Measurements from ENCODE around the gene CAND2.

The CAND2 gene

DNA sequence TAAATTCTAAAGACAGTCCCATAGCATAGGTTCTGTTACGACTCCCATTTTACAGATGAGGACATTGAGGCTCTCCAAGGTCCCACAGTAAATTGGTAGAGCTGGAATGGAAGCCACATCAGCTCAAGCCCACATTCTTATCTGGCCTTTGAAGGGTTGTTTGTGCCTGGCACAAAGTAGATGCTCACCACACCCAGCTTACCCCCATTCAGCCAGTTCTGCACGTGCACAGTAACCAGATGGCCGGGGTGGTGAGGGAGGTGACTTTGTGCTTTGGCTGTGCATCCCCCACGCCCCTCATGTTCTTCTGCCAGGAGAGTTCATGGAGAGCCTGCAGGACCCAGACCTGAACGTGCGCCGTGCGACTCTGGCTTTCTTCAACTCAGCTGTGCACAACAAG, 28.7 kb downstream of the CAND2 start:
- Mint-ChIP-seq H3K4me3 (no peak overlapping the region), H3K27ac (peak overlapping the region; percentile 13), H3K27me3 (no peaks in the 10 kb centered on the region), H3K36me3 (ENCODE audit: low read depth) (peaks cover 8% of the 10 kb centered on the region), H3K9me3 (no peaks in the 10 kb centered on the region), H3K4me1 (ENCODE audit: low read depth) (no peaks in the 10 kb centered on the region)
- no peak for DNase-seq

DNA sequence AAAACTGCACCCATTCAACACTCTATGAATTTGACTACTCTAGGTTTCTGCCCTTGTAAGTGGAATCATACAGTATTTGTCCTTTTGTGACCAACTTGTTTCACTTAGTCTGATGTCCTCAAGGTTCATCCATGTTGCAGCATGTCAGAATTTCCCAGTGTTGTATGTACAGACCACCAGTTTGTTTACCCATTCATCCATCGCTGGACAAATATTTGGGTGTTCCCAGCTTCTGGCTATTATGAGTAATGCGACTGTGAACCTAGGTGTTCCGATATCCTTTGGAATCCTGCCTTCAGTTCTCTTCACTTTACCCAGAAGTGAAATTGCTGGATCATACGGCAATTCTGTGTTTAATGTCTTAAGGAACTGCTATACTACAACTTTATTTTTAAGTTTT, 32.3 kb downstream of the CAND2 start:
- no peaks in the 10 kb centered on the region for H3K27me3 Mint-ChIP-seq
- no peak overlapping the region for H3K4me3 Mint-ChIP-seq
- no peaks in the 10 kb centered on the region for H3K4me1 Mint-ChIP-seq (ENCODE audit: low read depth)

DNA sequence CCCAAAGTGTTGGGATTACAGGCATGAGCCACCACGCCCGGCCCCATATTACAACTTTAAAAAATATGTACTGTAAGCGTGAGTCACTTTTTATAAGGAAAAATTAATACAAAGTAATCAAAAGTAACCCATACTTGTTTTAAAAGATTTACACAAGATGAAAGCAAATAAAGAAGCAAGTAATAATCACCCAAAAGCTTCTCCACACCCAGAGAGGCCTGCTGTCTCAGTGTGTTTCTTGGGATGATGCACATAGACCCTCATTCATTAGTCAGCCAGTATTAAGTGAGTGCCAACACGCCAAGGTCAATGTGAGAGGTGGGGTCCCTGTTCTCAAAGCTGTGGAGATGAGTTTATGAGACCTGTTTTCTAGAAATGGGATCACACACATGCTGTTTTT, 32.9 kb downstream of the CAND2 start:
- Mint-ChIP-seq H3K36me3 (ENCODE audit: low read depth) (peaks cover 50% of the 10 kb centered on the region), H3K9me3 (no peaks in the 10 kb centered on the region), H3K4me1 (ENCODE audit: low read depth) (no peaks in the 10 kb centered on the region), H3K27me3 (no peaks in the 10 kb centered on the region), H3K27ac (peak overlapping the region; percentile 75), H3K4me3 (no peak overlapping the region)
- no peak for DNase-seq

More for the DNA sequence above, 32.3 kb downstream of the CAND2 start:
- Mint-ChIP-seq H3K9me3 (no peaks in the 10 kb centered on the region), H3K36me3 (ENCODE audit: low read depth) (peaks cover 44% of the 10 kb centered on the region), H3K27ac (no peak overlapping the region)
- no peak for DNase-seq

DNA sequence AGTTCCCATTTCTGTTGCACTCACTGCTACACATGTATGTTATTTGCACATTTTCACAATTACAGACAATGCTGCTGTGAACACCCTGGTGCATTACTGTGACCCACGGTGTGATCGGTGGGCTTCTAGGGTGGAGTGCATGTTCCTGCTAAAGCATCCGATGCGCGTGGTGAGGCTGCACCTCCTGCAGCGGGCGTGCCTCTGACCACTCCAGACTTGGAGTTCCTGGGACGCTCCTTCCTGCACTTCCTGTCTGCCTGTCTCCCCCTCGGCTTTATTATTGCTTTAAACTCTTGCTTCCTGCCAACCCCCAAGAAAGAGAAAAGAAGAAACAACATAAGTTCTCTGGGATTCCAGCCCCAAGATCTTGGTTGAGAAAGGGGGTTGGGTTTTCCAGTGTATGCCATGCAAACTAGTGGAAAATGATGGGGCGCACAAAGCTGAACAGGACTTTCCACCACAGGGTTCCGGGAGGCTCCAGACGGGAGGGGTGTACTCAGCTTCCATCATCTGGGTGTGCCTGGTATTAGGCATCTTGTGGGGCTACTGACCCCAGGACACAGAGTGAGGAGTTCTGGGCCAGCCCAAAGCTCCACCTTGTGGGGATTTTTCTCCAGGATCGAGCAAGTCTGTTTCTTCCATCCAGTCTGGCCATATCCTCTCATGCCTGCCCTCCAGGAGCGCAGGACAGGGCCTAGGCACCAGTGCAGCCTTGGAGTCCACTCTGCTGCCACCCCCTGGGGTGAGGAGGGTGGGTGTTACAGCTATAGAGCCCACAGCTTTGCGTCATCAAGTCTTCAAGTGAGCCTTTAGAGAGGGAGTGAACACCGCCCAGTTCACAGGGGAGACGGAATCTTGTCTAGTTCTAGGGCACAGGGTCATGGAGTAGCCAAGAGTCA, 33.7 kb downstream of the CAND2 start:
- Mint-ChIP-seq H3K4me1 (ENCODE audit: low read depth) (peaks cover 2% of the 10 kb centered on the region), H3K36me3 (ENCODE audit: low read depth) (peaks cover 58% of the 10 kb centered on the region), H3K27ac (peak overlapping the region; percentile 73), H3K27me3 (no peaks in the 10 kb centered on the region), H3K9me3 (no peaks in the 10 kb centered on the region), H3K4me3 (no peak overlapping the region)
- no peak for DNase-seq

DNA sequence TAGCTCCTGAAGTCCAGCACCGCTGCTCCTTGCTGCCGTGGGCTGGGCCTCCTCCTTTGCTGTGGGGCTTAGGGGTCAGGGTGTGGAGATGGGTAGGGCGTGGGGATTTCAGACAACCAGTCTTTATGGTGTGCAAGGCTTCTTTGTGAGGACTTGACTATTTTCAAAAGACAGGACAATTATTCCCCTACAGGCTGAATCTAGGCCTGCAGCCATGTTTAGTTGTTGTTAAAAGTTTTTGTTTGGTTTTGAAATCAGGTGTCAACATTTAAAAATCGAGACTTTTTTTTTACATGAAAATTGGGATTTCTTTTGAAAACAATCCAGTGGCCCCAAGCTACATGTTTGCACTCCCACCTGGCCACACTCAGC, 34.3 kb downstream of the CAND2 start:
- Mint-ChIP-seq H3K9me3 (no peaks in the 10 kb centered on the region), H3K27me3 (no peaks in the 10 kb centered on the region), H3K36me3 (ENCODE audit: low read depth) (peaks cover 64% of the 10 kb centered on the region), H3K27ac (peak overlapping the region; percentile 73), H3K4me3 (no peak overlapping the region), H3K4me1 (ENCODE audit: low read depth) (peaks cover 6% of the 10 kb centered on the region)
- DNase-seq = no peak

DNA sequence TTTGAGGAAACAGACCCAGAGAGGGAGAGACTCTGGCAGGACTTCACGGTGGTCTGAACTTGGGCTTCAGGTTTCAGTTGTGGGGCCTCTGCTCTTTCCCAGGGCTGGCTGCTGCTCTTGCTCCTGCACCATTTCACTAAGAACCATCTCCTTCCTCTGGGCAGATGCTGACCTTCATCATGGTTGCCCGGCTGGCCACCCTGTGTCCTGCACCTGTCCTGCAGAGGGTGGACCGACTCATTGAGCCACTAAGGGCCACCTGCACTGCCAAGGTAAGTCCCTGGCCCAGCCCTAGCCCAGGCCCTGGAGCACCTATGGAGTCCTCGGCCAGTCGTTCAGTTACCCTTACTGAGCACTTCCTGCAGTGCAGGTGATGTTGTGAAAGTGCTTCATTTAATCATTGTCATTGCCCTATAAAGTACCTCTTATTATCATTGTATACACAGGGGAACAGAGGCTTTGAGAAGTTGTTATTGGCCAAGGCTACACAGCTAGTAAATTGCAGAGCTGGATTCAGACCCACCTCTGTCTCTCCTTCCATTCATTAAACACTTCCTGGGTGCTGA, 34.9 kb downstream of the CAND2 start:
- H3K4me1 Mint-ChIP-seq (ENCODE audit: low read depth) = peaks cover 12% of the 10 kb centered on the region
- no peak overlapping the region for H3K4me3 Mint-ChIP-seq
- no peaks in the 10 kb centered on the region for H3K9me3 Mint-ChIP-seq
- no peak for DNase-seq
- H3K27ac Mint-ChIP-seq = peak overlapping the region; percentile 100
- H3K36me3 Mint-ChIP-seq (ENCODE audit: low read depth) = peaks cover 70% of the 10 kb centered on the region
- H3K27me3 Mint-ChIP-seq = no peaks in the 10 kb centered on the region

DNA sequence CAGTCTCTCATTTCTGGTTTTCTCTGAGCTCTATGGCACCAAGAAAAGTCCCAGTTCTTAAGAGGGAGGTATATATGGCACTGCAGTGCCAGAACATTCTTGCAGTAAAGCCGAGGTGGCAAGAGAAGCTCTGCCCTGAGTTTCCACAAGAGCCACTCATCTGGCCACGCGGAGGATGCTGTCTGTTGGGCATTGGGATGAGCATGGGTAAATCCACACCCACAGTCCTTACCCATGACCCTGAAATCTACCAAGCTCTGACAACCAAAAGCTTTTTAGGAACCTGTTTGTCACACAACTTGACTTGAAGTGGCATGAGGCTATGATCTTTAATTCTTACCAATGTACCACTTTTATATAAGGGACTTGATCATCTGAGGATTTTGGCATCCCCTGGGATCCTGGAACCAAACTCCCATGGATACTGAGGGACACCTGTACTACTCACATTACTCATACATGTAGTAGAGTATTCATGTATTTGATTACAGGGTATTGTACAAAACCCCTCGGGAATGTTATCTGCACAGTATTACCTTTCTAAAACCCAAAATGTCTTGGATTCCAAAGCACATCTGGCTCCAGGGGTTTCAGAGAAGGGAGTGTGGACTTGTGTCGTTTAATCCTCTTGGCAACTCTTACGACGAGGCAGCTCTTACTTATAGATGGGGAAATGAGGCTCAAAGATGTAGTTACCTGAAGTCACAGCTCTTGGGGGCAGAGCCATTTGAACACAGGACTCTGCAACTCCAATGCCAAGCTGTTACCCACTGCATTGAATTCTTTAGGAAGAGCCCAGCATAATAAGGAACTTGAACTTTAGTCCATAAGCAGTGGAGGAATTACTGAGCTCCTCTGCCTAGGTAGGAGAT, 36.1 kb downstream of the CAND2 start:
- Mint-ChIP-seq H3K4me3 (no peak overlapping the region), H3K9me3 (no peaks in the 10 kb centered on the region), H3K4me1 (ENCODE audit: low read depth) (peaks cover 23% of the 10 kb centered on the region), H3K27me3 (no peaks in the 10 kb centered on the region), H3K36me3 (ENCODE audit: low read depth) (peaks cover 82% of the 10 kb centered on the region), H3K27ac (peak overlapping the region; percentile 100)
- peak; percentile 47 for DNase-seq

DNA sequence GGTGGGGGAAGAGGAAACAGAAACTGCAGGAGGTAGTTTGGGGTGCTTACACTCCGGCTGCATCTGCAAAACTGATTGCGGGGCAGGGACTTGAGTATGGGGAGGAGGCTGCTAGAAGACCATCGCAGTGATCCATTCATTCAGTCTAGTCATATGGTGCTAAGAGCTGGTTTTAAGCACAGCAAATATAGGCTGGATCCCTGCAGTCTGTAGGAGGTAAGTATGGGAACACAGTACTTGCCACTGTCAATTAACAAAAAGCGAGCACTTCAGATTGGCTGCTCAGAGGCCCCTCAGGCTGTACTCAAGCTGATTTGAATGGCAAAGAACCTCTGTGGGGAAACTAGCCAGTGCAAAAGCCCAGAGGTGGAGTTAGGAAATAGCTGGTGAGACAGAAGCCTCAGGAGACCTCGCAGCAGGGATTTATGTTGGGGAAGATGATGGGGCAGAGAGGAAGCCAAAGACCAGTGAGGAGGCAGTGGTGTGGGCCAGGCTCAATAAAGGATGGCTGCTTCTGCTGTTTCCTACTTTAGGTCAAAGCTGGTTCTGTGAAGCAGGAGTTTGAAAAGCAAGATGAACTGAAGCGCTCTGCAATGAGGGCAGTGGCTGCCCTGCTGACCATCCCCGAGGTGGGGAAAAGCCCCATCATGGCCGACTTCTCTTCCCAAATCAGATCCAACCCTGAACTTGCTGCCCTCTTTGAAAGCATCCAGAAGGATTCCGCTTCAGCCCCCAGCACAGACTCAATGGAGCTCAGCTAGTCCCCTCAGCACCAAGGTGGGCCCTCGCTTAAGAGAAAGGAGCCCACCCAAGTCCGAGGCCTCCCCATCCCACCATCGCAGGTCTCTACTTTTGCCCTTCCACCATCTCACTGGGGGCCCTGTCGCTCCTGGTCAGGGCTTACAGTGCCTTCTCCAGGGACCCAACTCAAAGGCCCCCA, 37.0 kb downstream of the CAND2 start:
- H3K4me3 Mint-ChIP-seq = no peak overlapping the region

DNA sequence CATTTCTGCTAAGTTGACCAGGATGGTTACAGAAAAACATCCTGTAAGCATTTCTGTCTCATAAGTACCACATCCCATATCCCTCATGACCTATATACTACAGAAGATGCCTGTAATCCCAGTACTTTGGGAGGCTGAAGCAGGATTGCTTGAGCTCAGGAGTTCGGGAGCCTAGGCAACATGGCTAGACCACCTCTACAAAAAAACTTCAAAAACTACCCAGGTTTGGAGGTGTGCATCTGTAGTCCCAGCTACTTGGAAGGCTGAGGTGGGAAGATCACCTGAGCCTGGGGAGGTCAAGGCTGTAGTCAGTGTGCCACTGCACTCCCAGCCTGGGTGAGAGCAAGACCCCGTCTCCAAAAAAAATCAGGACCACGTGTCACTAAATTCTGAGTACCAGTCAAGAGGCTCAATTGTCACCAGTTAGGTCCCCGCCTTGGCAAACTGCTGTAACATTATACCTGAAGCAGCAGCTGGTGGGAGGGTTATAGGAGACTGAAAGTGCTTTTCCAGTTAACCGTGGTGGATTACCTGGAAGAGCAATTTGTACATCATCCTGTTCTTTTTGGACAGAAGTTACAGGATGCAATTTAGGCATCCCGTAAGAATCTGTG, 38.7 kb downstream of the CAND2 start:
- peaks cover 100% of the 10 kb centered on the region for H3K36me3 Mint-ChIP-seq (ENCODE audit: low read depth)
- no peaks in the 10 kb centered on the region for H3K27me3 Mint-ChIP-seq
- H3K4me3 Mint-ChIP-seq = peak overlapping the region; percentile 38
- no peak for DNase-seq
- H3K27ac Mint-ChIP-seq = peak overlapping the region; percentile 100
- H3K4me1 Mint-ChIP-seq (ENCODE audit: low read depth) = peaks cover 47% of the 10 kb centered on the region
- no peaks in the 10 kb centered on the region for H3K9me3 Mint-ChIP-seq

More for the DNA sequence above, 37.0 kb downstream of the CAND2 start:
- peak; percentile 41 for DNase-seq
- Mint-ChIP-seq H3K27ac (peak overlapping the region; percentile 100), H3K27me3 (no peaks in the 10 kb centered on the region), H3K9me3 (no peaks in the 10 kb centered on the region), H3K4me1 (ENCODE audit: low read depth) (peaks cover 32% of the 10 kb centered on the region), H3K36me3 (ENCODE audit: low read depth) (peaks cover 91% of the 10 kb centered on the region)

DNA sequence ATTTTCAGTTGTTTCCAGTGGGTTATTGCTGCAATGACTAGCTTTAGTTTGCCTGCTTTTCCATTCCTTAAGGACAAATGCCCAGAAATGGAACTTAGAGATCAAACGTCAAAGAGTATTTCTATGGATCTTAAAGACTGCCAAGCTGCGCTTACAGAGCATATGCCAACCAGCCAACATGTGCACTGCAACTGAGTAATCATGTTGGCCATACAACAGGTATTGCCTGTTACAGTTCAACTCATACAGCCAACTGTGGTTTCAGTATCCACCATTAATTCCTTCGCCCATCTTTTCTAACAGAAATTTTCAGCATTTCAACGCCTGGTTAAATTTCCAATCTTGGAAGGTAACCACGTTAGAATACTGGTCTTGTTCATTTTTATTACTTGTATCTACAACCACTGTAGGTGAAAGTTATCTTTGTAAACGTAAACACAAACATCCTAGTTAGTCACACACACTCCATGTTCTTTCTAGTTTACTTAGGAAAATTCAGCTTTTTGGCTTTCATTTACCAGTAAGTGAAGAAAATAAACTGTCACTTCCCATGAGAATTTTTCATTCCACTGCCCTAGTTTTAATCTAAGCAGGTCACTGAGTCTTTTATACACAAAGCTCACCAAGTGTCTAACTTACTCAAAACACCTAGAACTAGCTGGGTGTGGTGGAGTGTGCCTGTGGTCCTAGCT, 41.0 kb downstream of the CAND2 start:
- peak overlapping the region; percentile 100 for H3K27ac Mint-ChIP-seq

DNA sequence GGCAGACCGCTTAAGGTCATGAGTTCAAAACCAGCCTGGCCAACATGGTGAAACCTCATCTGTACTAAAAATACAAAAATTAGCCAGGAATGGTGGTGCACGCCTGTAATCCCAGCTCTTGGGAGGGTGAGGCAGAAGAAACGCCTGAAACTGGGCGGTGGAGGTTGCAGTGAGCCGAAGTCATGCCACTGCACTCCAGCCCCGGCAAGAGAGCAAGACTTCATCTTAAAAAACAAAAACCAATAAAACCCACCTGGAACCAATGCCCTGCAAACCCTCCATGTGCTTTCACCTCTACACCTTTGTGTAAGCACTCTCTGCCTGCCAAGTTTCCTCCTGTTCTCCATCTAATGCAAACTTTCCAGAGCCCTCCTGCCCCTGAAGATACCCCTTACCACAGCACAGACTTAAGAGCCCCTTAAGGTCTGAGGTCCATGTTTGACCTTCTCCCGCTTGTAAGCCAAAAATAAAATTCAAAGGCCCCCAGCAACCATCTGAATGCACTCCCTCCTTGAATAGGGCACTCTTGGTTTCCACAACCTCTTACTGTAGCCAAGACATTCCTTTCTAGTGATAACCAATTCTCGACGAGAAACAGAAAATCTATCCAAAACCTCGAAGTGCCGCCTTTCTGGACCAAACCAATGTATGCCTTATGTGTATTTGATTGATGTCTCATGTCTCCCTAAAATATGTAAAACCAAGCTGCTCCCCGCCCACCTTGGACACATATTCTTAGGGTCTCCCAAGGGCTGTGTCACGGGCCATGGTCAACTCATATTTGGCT, 41.9 kb downstream of the CAND2 start:
- peaks cover 83% of the 10 kb centered on the region for H3K36me3 Mint-ChIP-seq (ENCODE audit: low read depth)
- peak overlapping the region; percentile 96 for H3K4me3 Mint-ChIP-seq
- H3K27ac Mint-ChIP-seq = peak overlapping the region; percentile 100
- DNase-seq = no peak
- peaks cover 53% of the 10 kb centered on the region for H3K4me1 Mint-ChIP-seq (ENCODE audit: low read depth)
- H3K9me3 Mint-ChIP-seq = no peaks in the 10 kb centered on the region
- H3K27me3 Mint-ChIP-seq = no peaks in the 10 kb centered on the region

More for the DNA sequence above, 41.0 kb downstream of the CAND2 start:
- peaks cover 92% of the 10 kb centered on the region for H3K36me3 Mint-ChIP-seq (ENCODE audit: low read depth)
- no peaks in the 10 kb centered on the region for H3K9me3 Mint-ChIP-seq
- peak overlapping the region; percentile 96 for H3K4me3 Mint-ChIP-seq
- H3K4me1 Mint-ChIP-seq (ENCODE audit: low read depth) = peaks cover 53% of the 10 kb centered on the region
- DNase-seq = no peak
- no peaks in the 10 kb centered on the region for H3K27me3 Mint-ChIP-seq

DNA sequence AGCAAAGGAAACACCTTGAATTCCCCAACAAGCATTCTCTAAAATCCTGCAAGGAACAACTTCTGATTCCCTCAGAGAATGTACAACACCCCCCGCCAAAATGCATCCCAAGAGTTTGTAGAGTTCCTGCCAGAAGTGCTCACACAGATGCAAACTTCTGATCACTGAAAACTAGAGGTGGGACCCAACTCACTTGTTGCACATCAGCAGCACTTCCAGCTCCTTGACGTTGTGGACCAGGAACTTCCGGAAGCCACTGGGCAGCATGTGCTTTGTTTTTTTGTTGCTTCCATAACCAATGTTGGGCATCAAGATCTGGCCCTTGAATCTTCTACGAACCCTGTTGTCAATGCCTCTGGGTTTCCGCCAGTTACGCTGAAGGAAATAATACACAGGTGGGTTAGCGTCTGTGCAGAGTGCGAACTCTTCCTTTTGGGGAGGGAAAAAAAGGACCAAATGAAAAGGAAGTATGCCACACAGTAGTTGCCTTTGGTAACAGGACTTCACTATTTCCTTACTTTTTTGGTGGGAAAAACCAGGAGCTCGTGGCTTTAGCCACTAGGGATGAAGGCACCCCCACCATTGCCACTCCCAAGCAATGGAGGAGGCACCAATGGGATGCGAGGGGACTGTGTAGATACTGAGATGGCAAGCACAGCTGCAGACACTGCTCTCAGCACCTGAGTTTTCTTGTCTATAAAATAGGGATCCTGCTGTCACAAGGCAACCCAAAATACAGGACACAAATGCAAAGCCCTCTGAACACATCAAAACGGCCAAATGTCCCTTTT, 42.9 kb downstream of the CAND2 start:
- peaks cover 73% of the 10 kb centered on the region for H3K36me3 Mint-ChIP-seq (ENCODE audit: low read depth)
- H3K27me3 Mint-ChIP-seq = no peaks in the 10 kb centered on the region
- peaks cover 53% of the 10 kb centered on the region for H3K4me1 Mint-ChIP-seq (ENCODE audit: low read depth)
- H3K9me3 Mint-ChIP-seq = no peaks in the 10 kb centered on the region
- H3K27ac Mint-ChIP-seq = peak overlapping the region; percentile 100
- peak overlapping the region; percentile 96 for H3K4me3 Mint-ChIP-seq
- peak; percentile 36 for DNase-seq
